ENCODE measurements around the gene HOXB9. TPM values are rescaled to one million over a fixed set of nuclear protein-coding genes. Genes with fewer than 3 reads are reported as not detected.
A peak's percentile ranks its signal among the peaks of the same experiment; 100 is the strongest.

The HOXB9 gene
- total RNA-seq, 2 experiments from 2014 or later: not detected

DNA sequence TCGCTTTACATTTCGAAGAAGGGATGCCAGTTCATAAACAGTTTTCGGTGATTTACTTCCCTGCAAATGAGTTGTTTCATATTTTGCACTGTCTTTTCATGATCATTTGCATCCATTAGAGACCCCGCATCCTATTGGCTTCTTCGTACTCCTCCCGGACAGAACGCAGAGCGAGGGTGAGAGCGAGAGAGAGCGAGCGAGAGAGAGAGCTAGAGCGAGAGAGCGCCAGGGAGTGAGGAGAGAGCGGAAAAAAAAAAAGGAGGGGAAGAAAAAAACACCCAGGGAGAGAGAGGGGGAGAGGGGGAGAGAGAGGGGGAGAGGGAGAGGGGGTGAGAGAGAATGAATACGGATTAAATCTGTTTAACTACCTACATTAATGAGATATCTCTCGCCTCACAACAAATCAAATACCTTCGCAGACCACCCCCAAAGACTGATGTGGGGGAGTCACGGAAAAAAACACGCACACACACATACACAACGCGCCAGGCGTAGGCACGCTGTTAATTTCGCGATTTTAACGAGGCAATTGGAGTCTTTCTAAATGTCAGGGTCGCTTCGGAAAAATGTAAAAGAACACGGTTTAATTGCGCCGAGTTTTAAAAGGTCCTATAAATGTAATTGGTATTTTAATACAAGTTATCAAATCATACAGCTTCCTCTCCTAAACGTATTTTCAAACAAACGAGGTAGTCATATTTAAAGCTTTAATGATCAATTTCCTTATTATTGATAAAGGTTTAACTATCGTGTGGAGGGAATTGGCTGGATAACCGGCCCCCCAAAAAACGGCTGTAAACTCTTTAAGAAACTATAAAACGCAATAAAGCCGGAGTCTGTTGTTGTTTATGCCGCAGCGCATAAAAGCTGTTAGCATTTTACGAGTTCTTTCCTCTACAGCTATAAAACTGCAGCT lies 10.9 kb downstream of the HOXB9 start, which contains the start of gene HOXB8:
Gene HOXB8 (minus strand): TSS at position 246 of the 916 bp plus-strand sequence. CDS start 588 bp downstream, outside the sequence.
- Histone ChIP-seq H3K36me3 (ENCODE audit: insufficient read depth, low read length) (no peaks in the 10 kb centered on the region), H3K9me3 (ENCODE audit: low read length) (no peaks in the 10 kb centered on the region), H3K4me2 (ENCODE audit: low read length) (no peak within 1 kb of the TSS), H2AFZ (ENCODE audit: low read length) (no peak within 1 kb of the TSS), H3K27ac (ENCODE audit: low read depth, low read length, poor library complexity, severe bottlenecking) (no peak within 1 kb of the TSS), H4K20me1 (ENCODE audit: insufficient read depth, low read length) (no peaks in the 10 kb centered on the region), H3K4me1 (ENCODE audit: insufficient read depth, low read length, poor library complexity, severe bottlenecking) (peaks cover 16% of the 10 kb centered on the region), H3K4me3 (ENCODE audit: low read depth, low read length, poor library complexity, severe bottlenecking) (no peak within 1 kb of the TSS), H3K79me2 (ENCODE audit: insufficient read depth, low read depth, low read length) (no peaks in the 10 kb centered on the region), H3K9me2 (ENCODE audit: insufficient read depth, low read length) (no peaks in the 10 kb centered on the region)
- ChIA-PET CTCF (ENCODE audit: unreplicated experiment) (no interaction called here), POLR2A (no interaction called here)
- intact Hi-C loops (cut with micrococcal nuclease; ENCODE audit: unreplicated experiment): loop anchor here (5.0 kb wide), 1 partner anchor 588 kb away; no protein-coding TSS in a partner anchor
- no peak for DNase-seq (ENCODE audit: low spot score)
- TF ChIP-seq, protein P1, sequence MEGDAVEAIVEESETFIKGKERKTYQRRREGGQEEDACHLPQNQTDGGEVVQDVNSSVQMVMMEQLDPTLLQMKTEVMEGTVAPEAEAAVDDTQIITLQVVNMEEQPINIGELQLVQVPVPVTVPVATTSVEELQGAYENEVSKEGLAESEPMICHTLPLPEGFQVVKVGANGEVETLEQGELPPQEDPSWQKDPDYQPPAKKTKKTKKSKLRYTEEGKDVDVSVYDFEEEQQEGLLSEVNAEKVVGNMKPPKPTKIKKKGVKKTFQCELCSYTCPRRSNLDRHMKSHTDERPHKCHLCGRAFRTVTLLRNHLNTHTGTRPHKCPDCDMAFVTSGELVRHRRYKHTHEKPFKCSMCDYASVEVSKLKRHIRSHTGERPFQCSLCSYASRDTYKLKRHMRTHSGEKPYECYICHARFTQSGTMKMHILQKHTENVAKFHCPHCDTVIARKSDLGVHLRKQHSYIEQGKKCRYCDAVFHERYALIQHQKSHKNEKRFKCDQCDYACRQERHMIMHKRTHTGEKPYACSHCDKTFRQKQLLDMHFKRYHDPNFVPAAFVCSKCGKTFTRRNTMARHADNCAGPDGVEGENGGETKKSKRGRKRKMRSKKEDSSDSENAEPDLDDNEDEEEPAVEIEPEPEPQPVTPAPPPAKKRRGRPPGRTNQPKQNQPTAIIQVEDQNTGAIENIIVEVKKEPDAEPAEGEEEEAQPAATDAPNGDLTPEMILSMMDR (conservative IDR thresholded peaks at IDR 0.05; ENCODE audit: low read length): no peak
- 0 out of 2 replicates have a peak, but pooled peaks have one; percentile 64 for TF ChIP-seq EZH2phosphoT487 (IDR thresholded peaks at IDR 0.05; ENCODE audit: borderline replicate concordance, low read depth, low read length)
- no TSS peak for BruUV-seq (replicated peaks)

DNA sequence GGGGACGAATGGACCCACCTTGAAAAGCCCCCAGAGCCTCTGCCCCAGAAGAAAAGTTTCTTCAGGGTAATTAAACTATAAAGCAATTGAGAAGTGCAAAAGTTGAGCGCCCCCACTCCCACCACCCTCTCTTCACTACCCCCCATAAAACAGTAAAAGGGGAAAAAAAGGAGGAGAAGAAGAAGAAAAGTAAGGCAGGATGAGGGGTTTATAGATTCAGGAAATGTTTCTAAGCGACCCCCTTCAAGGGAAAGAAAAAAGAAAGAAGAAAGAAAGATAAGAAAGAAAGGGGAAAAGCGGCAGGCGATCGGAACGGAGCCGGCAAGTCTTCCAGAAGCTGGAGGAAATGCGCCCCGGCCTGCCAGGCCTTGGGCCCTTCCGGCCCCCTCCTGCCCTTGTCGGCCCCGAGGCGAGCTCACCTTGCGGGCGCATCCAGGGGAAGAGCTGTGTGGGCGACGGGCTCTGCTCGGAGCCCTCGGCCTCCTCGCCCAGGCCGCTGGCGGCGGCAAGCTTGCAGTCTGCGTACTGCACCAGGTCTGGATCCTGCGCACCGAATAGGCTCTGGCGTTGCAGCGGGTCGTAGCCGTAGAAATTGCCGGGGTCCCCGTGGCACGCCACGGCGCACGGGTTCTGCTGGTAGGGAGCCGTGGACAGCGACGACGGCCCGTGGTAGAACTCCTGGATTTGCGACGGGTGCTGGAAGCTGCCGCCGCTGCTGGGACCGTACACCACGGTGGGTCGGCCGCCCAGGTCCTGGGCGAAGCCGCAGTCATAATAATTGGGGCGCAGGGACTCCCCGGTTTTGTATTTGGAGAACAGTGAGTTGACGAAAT lies 12.1 kb downstream of the HOXB9 start:
- TF ChIP-seq EZH2phosphoT487 (IDR thresholded peaks at IDR 0.05; ENCODE audit: borderline replicate concordance, low read depth, low read length): peak; percentile 77
- TF ChIP-seq, protein P1 (conservative IDR thresholded peaks at IDR 0.05; ENCODE audit: low read length): no peak
- Histone ChIP-seq H3K27ac (ENCODE audit: low read depth, low read length, poor library complexity, severe bottlenecking) (no peak overlapping the region), H3K4me1 (ENCODE audit: insufficient read depth, low read length, poor library complexity, severe bottlenecking) (peaks cover 26% of the 10 kb centered on the region), H3K9me2 (ENCODE audit: insufficient read depth, low read length) (no peaks in the 10 kb centered on the region), H3K36me3 (ENCODE audit: insufficient read depth, low read length) (no peaks in the 10 kb centered on the region), H2AFZ (ENCODE audit: low read length) (no peak overlapping the region), H3K9me3 (ENCODE audit: low read length) (no peaks in the 10 kb centered on the region), H3K79me2 (ENCODE audit: insufficient read depth, low read depth, low read length) (no peaks in the 10 kb centered on the region), H3K4me3 (ENCODE audit: low read depth, low read length, poor library complexity, severe bottlenecking) (no peak overlapping the region), H3K4me2 (ENCODE audit: low read length) (peak overlapping the region; percentile 73; the same call in 1 of the 2 replicates), H4K20me1 (ENCODE audit: insufficient read depth, low read length) (no peaks in the 10 kb centered on the region)
- no TSS peak for BruUV-seq (replicated peaks)
- intact Hi-C loops (cut with micrococcal nuclease; ENCODE audit: unreplicated experiment): no loop called here
- CTCF ChIA-PET (ENCODE audit: unreplicated experiment): no interaction called here
- POLR2A ChIA-PET: interaction anchor here (0.7 kb wide), 1 partner anchor 15 kb away, joined by 5 read pairs; no protein-coding TSS in a partner anchor
- no peak for DNase-seq (ENCODE audit: low spot score)
